HG03520 (cell line): ENCODE data around the gene RNF144B.
A peak's percentile ranks its signal among the peaks of the same experiment; 100 is the strongest.

Experiments
- ATAC-seq: cut with Tn5 transposase; IDR thresholded peaks from one replicate; pipeline ENCODE4 v1.9.1; 2021; ENCODE audit warnings: mild to moderate bottlenecking, moderate library complexity; ENCODE audit not compliant: unreplicated experiment

RNF144B gene

GRCh38 chr6:18478610-18479009, 91.5 kb downstream of the RNF144B start:
- no peak for ATAC-seq

DNA sequence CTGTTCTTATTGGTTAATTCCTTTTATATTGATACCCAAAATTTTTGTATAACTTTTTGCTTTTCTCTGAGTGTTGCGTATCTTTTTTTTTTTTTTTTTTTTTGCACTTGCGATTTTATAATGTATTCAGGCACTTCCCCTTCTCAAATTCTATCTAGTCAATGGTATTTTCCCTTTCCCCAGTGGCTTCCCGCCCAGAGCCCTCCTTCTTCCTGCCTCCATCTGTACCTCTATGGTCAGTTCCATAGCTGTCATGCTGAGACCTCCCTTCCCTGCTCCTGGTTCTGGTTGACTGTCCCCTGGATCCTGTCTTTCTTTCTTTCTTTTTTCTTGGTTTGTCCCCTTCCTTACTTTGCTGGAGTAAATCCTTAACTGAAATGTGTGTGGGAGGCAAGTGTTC, 94.7 kb downstream of the RNF144B start:
- no peak for ATAC-seq

- peak; percentile 49 for ATAC-seq
Measured at GRCh38 chr6:18485660-18486435, 98.7 kb downstream of the RNF144B start.

GRCh38 chr6:18488004-18488403, 100.9 kb downstream of the RNF144B start:
- no peak for ATAC-seq

GRCh38 chr6:18488526-18489270, 101.5 kb downstream of the RNF144B start:
- ATAC-seq, result no peak

DNA sequence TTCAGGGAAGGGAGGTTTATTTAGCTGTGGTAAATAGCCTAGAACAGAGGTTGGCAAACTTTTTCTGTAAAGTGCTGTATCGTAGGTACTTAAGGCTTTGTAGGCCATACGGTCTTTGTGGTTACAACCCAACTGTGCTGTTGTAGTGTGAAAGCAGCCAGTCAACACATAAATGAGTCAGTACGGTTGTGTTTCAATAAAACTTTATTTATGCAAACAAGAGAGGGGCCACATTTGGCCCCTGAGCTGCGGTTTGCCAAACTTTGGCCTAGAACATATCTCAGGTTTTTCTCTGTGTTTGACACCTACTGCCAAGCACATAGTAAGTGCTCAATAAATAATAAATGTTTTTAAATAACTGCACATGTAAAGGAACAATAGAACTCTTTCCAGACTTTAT, 102.2 kb downstream of the RNF144B start:
- no peak for ATAC-seq

DNA sequence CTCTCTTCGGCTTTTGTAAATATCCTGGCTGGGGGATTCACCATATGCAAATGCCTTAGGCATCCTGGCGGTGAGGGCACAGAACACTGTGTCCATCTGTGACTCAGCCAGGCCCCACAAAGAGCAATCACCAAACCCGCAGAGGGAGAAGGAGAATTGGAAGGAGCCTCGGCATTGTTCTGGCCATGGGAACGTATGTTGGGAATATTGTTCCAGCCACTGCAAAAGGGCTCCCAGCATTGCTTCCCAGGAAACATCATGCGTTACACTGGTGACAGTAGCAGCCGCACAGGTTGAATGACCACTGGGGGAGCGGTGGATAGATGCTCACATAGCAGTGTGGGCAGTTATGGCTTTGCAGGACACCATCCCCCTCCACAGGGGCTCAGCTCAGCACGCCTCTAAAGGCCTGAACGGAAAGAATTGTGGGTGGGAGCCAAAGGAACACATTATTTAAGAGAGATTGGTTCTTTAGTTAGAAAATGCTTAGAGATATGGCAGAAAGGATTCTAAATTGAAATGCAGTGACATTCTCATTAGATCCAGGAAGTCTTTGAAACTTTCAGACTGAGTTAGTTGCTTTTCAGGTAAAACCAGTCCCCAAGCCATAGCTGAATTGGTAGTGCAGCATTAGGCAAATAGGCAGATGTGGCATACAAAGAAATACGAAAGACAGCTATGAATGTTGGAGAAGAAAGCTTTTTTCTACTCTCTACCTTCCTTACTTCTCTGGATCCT, 104.3 kb downstream of the RNF144B start:
- no peak for ATAC-seq

- ATAC-seq, result no peak
Measured at GRCh38 chr6:18492972-18493371, 105.8 kb downstream of the RNF144B start.

GRCh38 chr6:18493382-18493891, 106.3 kb downstream of the RNF144B start:
- ATAC-seq, result no peak

GRCh38 chr6:18493925-18494324, 106.8 kb downstream of the RNF144B start:
- no peak for ATAC-seq

DNA sequence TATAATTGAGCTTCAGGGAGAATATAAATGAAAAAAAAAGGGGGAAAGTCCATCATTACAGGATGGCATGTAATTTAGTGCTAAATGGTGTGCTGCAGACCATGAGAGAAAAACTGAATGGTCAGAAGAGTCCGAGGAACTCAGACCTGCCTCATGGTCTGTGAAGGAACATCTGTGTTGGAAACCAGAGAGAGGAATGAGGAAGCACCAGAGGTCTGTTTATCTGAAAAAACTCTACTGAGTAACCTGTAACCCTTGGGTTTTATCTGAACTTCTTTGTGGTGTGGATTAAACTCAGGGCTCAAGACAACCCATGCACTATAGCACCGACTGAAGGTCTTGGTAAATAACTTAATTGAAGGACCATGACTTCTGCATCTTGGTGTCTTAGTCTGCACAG, 108.1 kb downstream of the RNF144B start:
- no peak for ATAC-seq

- no peak for ATAC-seq
Measured at GRCh38 chr6:18496462-18496861, 109.3 kb downstream of the RNF144B start.

DNA sequence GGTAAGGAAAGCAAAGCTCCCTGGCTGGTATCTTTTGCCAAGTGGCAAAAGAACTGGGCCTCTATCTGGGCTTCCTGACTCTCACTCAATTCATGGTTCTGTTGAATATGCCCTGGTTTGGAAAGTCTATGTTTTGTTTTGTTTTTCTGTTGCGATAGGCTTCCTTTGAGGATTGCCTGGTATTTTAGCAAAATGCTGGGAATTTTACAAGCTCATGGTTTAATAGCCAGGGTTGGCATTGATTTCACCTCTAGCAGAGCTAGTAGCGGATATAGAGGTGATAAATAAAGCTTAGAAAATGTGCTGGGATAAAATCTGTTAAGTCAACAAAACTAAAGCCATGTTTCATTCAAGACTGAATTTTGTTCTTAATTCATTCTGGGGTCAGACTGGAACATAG, 109.9 kb downstream of the RNF144B start:
- ATAC-seq, result no peak

GRCh38 chr6:18498408-18498807, 111.3 kb downstream of the RNF144B start:
- ATAC-seq, result no peak

DNA sequence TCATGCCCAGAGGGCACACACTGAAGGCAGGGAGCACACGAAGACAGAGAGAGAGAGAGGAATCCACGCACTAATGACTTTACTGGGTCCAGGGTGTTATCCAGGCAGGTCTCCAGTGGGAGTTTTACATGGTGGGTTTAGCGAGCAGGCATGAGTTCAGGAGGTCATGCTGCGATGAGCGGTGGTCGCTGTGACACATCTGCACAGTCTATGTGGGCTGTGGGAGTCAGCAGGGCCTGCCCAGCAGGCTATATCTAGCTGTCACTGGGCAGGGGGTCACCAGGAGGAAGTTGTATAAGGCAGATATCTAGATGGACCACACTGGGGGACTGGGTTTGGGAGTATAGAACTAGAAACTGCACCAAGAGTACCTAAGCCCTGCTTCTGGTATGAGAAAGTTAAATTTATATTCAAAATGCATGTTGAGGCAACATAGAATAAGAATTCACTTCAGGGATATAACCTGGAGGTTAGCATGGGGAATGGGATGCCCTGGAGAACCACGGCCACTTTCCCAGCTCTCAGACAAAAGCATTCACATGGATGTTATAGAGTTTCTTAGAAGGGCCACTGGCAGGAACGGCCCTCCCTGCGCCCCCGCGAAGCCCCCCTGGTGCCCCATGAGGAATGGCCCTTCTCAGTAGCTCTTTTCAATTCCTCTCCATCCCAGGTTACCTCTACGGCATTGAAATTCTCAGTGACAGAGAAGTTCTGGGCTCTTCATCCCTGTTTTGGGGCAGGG, 113.9 kb downstream of the RNF144B start:
- no peak for ATAC-seq

- no peak for ATAC-seq
Measured at GRCh38 chr6:18501663-18502013, 114.5 kb downstream of the RNF144B start.

- ATAC-seq, result no peak
Measured at GRCh38 chr6:18503206-18503592, 116.0 kb downstream of the RNF144B start.

DNA sequence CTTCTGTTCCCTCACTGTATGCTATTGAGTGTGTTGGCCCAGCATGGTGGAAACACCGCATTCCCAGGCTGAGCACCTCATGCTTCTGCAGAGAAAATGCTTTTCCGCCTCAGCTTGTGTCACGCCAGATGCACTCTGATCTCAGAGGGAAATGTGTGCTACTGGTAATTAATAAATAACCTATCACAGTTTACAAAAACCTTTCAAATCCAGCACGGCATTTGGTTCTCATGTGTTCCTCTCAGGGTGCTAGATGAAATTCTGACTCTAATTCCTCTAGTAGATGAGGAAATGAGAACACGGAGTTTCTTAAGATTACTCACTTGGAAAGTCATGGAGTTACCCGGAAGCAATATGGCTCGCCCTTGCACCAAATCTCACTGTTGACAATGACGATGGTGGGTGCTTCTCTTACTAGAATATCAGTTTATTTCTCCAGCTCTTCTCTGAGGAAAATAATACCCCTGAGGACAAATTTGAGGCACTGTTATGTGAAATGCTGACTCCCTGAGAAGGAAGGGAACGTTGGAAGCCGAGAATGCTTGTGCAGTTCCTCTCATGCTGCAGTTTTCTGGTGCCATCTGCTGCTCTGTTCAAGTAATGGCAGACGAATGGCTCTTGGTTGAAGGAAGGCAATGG, 116.6 kb downstream of the RNF144B start:
- ATAC-seq, result peak; percentile 87

DNA sequence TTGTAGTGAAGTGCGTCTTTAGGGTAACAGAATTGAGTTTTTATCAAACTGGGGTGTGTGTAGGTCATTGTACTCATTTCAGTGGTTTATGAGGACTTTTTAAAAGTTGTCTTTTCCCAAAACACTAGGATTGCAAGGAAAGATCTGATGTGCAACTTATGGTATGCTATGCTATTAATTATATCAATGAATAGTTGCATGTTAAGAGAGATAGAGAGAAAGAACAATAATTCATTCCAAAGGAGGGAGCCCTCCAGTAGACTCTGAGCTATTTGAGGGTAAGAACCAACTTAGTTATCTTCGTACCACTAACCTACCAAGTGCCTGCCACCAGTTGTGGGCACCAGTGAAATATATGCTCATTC, 117.1 kb downstream of the RNF144B start:
- ATAC-seq, result no peak

- no peak for ATAC-seq
Measured at GRCh38 chr6:18506382-18507017, 119.3 kb downstream of the RNF144B start.
